GM12878 (cell line): ENCODE measurements around the gene MMP24. TPM values are rescaled to one million over a fixed set of nuclear protein-coding genes. Genes with fewer than 3 reads are reported as not detected.

ENCODE experiments used
- ATAC-seq: fragments of 200-7000 bp; cut with Tn5 transposase; 3 replicates; pipeline ENCODE4 v1.9.1; 2020; ENCODE audit warnings: mild to moderate bottlenecking, moderate library complexity
- BruUV-seq: library from RNA; stranded (reverse); fragments of 400-500 nt; replicated peaks from 2 replicates; lab custom pipeline; 2021; lab: Mats Ljungman, UMichigan
- CTCF ChIA-PET: fragments of 300-600 bp; sonication (Branson Sonifier 250); formaldehyde crosslinking; extraction: SDS; loops from one replicate; lab custom pipeline; 2021; ENCODE audit warnings: inconsistent platforms; lab: Yijun Ruan, JAX
- POLR2A ChIA-PET: fragments of 350-600 bp; formaldehyde crosslinking; extraction: SDS; loops from one replicate; lab custom pipeline; 2021; ENCODE audit warnings: inconsistent platforms; lab: Charles Lee
- RAD21 ChIA-PET: fragments of 300-600 bp; sonication (Branson Sonifier 250); formaldehyde crosslinking; loops from one replicate; lab custom pipeline; 2023; ENCODE audit warnings: antibody characterized with exemption; ENCODE audit not compliant: unreplicated experiment; lab: Charles Lee
- SMC1A ChIA-PET: fragments of 300-600 bp; sonication (Branson Sonifier 250); formaldehyde crosslinking; loops from one replicate; lab custom pipeline; 2023; ENCODE audit not compliant: unreplicated experiment, uncharacterized antibody; lab: Charles Lee
- DNase-seq: peaks from one replicate; pipeline ENCODE4 v3.0.0-alpha.2; 2011; ENCODE audit warnings: low read depth, low spot score
- FAIRE-seq: peaks from 3 replicates; lab custom pipeline; 2011; peaks lifted over from hg19 to GRCh38; lab: Jason Lieb, UNC
- H2AFZ ChIP-seq: 2 replicates; pipeline ENCODE4 v1.6.0; 2011; ENCODE audit warnings: low read depth, low read length, control low read depth; ENCODE audit not compliant: control insufficient read depth
- H3K27ac ChIP-seq: 2 replicates; pipeline ENCODE4 v1.5.1; 2011; ENCODE audit warnings: control low read depth; ENCODE audit not compliant: control insufficient read depth, insufficient read depth
- H3K27me3 ChIP-seq, 2 experiments: replicated peaks in 1 of 2; 2 replicates each; pipeline versions ENCODE4 v1.6.0 to v1.6.1; 2011; ENCODE audit warnings: low read length in 1 of 2; ENCODE audit not compliant: control insufficient read depth in 2 of 2, insufficient read depth in 2 of 2
- H3K36me3 ChIP-seq, 2 experiments: 2 replicates each; pipeline ENCODE4 v1.5.1; 2011; ENCODE audit warnings: low read length in 1 of 2; ENCODE audit not compliant: control insufficient read depth in 2 of 2, insufficient read depth in 2 of 2
- H3K4me1 ChIP-seq: 2 replicates; pipeline ENCODE4 v1.6.1; 2011; ENCODE audit warnings: mild to moderate bottlenecking, low read length, moderate library complexity, mixed read lengths; ENCODE audit not compliant: control insufficient read depth, insufficient read depth
- H3K4me2 ChIP-seq: 2 replicates; pipeline ENCODE4 v1.6.0; 2011; ENCODE audit warnings: control low read depth; ENCODE audit not compliant: control insufficient read depth, insufficient read depth
- H3K4me3 ChIP-seq: fragments of 200-600 bp; sonication (generic); 2 replicates; pipeline ENCODE4 v1.5.1; 2016
- H3K79me2 ChIP-seq: 2 replicates; pipeline ENCODE4 v1.6.0; 2011; ENCODE audit warnings: low read length; ENCODE audit not compliant: control insufficient read depth, insufficient read depth
- H3K9ac ChIP-seq: 2 replicates; pipeline ENCODE4 v1.8.0; 2011; ENCODE audit warnings: low read length, control low read depth, mixed read lengths; ENCODE audit not compliant: control insufficient read depth, insufficient read depth
- H3K9me3 ChIP-seq: replicated peaks from 3 replicates; pipeline ENCODE4 v1.5.1; 2011; ENCODE audit warnings: mild to moderate bottlenecking, low read length; ENCODE audit not compliant: control insufficient read depth, insufficient read depth
- H4K20me1 ChIP-seq: 2 replicates; pipeline ENCODE4 v1.6.0; 2011; ENCODE audit not compliant: control insufficient read depth, insufficient read depth
- HDAC2 ChIP-seq: fragments of 200-600 bp; sonication (generic); IDR thresholded peaks from 2 replicates; pipeline ENCODE4 v1.6.1; 2017
- NFYA ChIP-seq: IDR thresholded peaks from 2 replicates; pipeline ENCODE4 v1.6.1; 2011; ENCODE audit warnings: low read depth, mild to moderate bottlenecking, low read length, improper control_type of control experiment, borderline replicate concordance
- RAD51 ChIP-seq: fragments of 450-650 bp; IDR thresholded peaks from 2 replicates; pipeline ENCODE4 v1.6.1; 2016; ENCODE audit warnings: moderate library complexity, mild to moderate bottlenecking, inconsistent platforms
- SREBF1 ChIP-seq: IDR thresholded peaks from 2 replicates; pipeline ENCODE4 v1.6.1; 2012; ENCODE audit warnings: mild to moderate bottlenecking, low read length
- WGBS: methylation state at CpG from one replicate; pipeline ENCODE4 v1.1.6; 2016; ENCODE audit warnings: low lambda C conversion rate; ENCODE audit not compliant: insufficient replicate concordance, insufficient coverage; ENCODE audit errors: missing lambda C conversion rate; 5-methylcytosine and 5-hydroxymethylcytosine counted together
- in situ Hi-C: fragments of 300-500 bp; cut with MboI; formaldehyde crosslinking; loops from 9 replicates; pipeline ENCODE4 v1.14.3; 2018; ENCODE audit warnings: mixed read lengths
- intact Hi-C: fragments of 100-400 bp; cut with micrococcal nuclease; formaldehyde crosslinking; loops from one replicate; pipeline ENCODE4 v1.14.2; 2022; ENCODE audit not compliant: unreplicated experiment
- polyA plus RNA-seq, 11 experiments: library from polyadenylated mRNA; depleted of rRNA in 4 of 11; unstranded in 6 of 11; stranded (reverse) in 5 of 11; fragments of >200 nt; fragmentation: Nextera tagmentation in 4 of 11; fragmentation: Illumina TruSeq in 1 of 11; extraction: Ambion mirVana in 4 of 11; extraction: Trizol in 1 of 11; gene quantifications; 1 replicate in 1 of 11; 2 replicates in 10 of 11; pipeline versions ENCODE4 v1.2.1 to v1.2.3, GENCODE V29; 2011 to 2016; ENCODE audit warnings: inconsistent platforms in 2 of 11, missing spikeins in 2 of 11, low read depth in 1 of 11
- total RNA-seq, 4 experiments: library from RNA; depleted of rRNA in 3 of 4; stranded (reverse); fragments of >200 nt in 3 of 4; fragmentation: Illumina TruSeq in 1 of 4; extraction: Trizol in 1 of 4; gene quantifications; 2 replicates each; pipeline versions ENCODE4 v1.2.1 to v1.2.3, GENCODE V29; 2013 to 2021
- TF ChIP-seq, protein P1 (sequence below): fragments of 450-650 bp; IDR thresholded peaks from 2 replicates; pipeline ENCODE4 v1.6.1; 2016; ENCODE audit warnings: mild to moderate bottlenecking
- TF ChIP-seq, protein P2 (sequence below): fragments of 450-650 bp; conservative IDR thresholded peaks from 2 replicates; pipeline ENCODE4 v1.6.1; 2017; ENCODE audit warnings: mild to moderate bottlenecking, moderate library complexity
- TF ChIP-seq, protein P3 (sequence below): fragments of 450-650 bp; IDR thresholded peaks from 2 replicates; pipeline ENCODE4 v1.6.1; 2017; ENCODE audit warnings: mild to moderate bottlenecking, low read depth, inconsistent platforms; ENCODE audit not compliant: poor library complexity, severe bottlenecking

MMP24 gene
- total and polyA plus RNA-seq, 10 of the 15 experiments (the other 5 are each of a cell fraction or from before 2014, with no cell fraction given), result 0.01 to 0.11 (median 0.04) TPM; not detected in 5

DNA sequence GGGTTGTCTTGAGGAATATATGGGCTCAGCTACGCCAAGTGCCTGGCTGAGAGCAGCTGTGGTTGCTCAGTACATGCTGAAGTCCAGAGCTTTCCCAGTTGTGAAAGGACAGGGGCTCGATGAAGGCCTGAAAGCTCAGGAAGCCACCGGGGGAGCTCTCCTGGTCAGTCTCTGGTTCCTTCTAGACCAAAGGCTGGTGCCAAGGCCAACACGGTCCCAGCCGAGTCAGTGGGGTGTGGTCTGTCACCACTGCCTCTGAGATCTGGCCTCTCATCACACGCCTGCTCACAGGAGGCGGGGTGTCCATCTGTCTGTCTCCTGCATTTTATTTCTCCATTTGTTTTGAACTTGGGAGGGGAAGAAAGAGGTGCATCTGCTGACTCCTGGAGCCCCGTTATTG lies 70.7 kb downstream of the MMP24 start:
- in situ Hi-C loops, result no loop called here
- ChIA-PET RAD21 (no interaction called here), SMC1A (no interaction called here), POLR2A (no interaction called here), CTCF (interaction anchor here (1.1 kb wide), 1 partner anchor 10 kb away, joined by 4 read pairs; no protein-coding TSS in a partner anchor)
- ATAC-seq (peak; percentile 31; the same call in 2 of the 3 replicates), FAIRE-seq (no peak), DNase-seq (no peak)
- BruUV-seq, result no TSS peak
- Histone ChIP-seq H3K9me3 (no peaks in the 10 kb centered on the region), H3K27ac (no peak overlapping the region), H4K20me1 (no peaks in the 10 kb centered on the region), H3K36me3 (peaks cover 0 to under 1% of the 10 kb centered on the region in 2 experiments; a peak in 1 of 4 replicates), H3K27me3 (no peaks in the 10 kb centered on the region), H3K9ac (no peak overlapping the region), H3K4me2 (no peak overlapping the region), H3K79me2 (no peaks in the 10 kb centered on the region), H2AFZ (no peak overlapping the region), H3K4me3 (no peak overlapping the region), H3K4me1 (no peaks in the 10 kb centered on the region)
- TF ChIP-seq, protein P1, sequence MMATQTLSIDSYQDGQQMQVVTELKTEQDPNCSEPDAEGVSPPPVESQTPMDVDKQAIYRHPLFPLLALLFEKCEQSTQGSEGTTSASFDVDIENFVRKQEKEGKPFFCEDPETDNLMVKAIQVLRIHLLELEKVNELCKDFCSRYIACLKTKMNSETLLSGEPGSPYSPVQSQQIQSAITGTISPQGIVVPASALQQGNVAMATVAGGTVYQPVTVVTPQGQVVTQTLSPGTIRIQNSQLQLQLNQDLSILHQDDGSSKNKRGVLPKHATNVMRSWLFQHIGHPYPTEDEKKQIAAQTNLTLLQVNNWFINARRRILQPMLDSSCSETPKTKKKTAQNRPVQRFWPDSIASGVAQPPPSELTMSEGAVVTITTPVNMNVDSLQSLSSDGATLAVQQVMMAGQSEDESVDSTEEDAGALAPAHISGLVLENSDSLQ, result no peak
- TF ChIP-seq HDAC2 (no peak), RAD51 (no peak)
- intact Hi-C loops, result no loop called here
- WGBS, result 39% methylated on average over 8 of the region's 8 CpGs

DNA sequence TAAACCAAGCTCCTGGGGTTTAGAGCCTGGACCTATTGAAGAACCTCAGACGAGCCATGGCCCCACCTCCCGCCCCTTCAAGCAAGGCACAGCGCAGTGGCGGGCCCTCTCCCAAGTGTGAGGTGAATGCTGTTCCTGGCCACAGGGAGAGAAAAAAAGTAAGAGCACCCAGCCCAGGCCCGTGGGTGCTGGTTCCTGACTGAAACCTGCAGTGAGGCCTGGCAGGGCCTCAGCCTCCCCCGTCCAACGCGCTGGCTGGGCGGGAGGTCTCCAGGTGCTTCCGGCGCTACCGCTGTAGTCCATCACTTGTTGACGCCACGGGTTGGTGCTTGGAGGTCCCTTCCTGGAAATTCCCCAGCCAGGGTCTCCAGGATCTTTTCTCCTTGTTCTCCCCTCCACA lies 71.2 kb downstream of the MMP24 start:
- Histone ChIP-seq H3K27me3 (no peaks in the 10 kb centered on the region), H3K9ac (no peak overlapping the region), H3K4me3 (no peak overlapping the region), H2AFZ (no peak overlapping the region), H4K20me1 (no peaks in the 10 kb centered on the region), H3K4me2 (no peak overlapping the region), H3K27ac (no peak overlapping the region), H3K79me2 (no peaks in the 10 kb centered on the region), H3K36me3 (peaks cover 0 to 3% of the 10 kb centered on the region in 2 experiments; a peak in 1 of 4 replicates), H3K4me1 (no peaks in the 10 kb centered on the region), H3K9me3 (no peaks in the 10 kb centered on the region)
- in situ Hi-C loops, result no loop called here
- ATAC-seq (no peak), FAIRE-seq (no peak), DNase-seq (no peak)
- 68% methylated on average over 11 of the region's 14 CpGs for WGBS
- ChIA-PET SMC1A (interaction anchor here (0.6 to 1.2 kb wide), 2 partner anchors 148 kb away, joined by 3 to 4 read pairs; no protein-coding TSS in a partner anchor), RAD21 (interaction anchor here (1.5 kb wide), 1 partner anchor 150 kb away, joined by 3 read pairs; no protein-coding TSS in a partner anchor), POLR2A (no interaction called here), CTCF (interaction anchor here (0.8 to 1.5 kb wide), 3 partner anchors 10 to 142 kb away, joined by 3 to 4 read pairs (median 4); no protein-coding TSS in a partner anchor)
- BruUV-seq, result no TSS peak
- TF ChIP-seq, protein P2, sequence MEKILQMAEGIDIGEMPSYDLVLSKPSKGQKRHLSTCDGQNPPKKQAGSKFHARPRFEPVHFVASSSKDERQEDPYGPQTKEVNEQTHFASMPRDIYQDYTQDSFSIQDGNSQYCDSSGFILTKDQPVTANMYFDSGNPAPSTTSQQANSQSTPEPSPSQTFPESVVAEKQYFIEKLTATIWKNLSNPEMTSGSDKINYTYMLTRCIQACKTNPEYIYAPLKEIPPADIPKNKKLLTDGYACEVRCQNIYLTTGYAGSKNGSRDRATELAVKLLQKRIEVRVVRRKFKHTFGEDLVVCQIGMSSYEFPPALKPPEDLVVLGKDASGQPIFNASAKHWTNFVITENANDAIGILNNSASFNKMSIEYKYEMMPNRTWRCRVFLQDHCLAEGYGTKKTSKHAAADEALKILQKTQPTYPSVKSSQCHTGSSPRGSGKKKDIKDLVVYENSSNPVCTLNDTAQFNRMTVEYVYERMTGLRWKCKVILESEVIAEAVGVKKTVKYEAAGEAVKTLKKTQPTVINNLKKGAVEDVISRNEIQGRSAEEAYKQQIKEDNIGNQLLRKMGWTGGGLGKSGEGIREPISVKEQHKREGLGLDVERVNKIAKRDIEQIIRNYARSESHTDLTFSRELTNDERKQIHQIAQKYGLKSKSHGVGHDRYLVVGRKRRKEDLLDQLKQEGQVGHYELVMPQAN, result no peak
- TF ChIP-seq, protein P3, sequence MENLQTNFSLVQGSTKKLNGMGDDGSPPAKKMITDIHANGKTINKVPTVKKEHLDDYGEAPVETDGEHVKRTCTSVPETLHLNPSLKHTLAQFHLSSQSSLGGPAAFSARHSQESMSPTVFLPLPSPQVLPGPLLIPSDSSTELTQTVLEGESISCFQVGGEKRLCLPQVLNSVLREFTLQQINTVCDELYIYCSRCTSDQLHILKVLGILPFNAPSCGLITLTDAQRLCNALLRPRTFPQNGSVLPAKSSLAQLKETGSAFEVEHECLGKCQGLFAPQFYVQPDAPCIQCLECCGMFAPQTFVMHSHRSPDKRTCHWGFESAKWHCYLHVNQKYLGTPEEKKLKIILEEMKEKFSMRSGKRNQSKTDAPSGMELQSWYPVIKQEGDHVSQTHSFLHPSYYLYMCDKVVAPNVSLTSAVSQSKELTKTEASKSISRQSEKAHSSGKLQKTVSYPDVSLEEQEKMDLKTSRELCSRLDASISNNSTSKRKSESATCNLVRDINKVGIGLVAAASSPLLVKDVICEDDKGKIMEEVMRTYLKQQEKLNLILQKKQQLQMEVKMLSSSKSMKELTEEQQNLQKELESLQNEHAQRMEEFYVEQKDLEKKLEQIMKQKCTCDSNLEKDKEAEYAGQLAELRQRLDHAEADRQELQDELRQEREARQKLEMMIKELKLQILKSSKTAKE, result no peak
- TF ChIP-seq SREBF1, result no peak
- TF ChIP-seq NFYA, result no peak
- intact Hi-C loops, result no loop called here
